Peyer's patch (tissue), 4 donors: ENCODE data around the gene PTPN11. TPM values are rescaled to one million over a fixed set of nuclear protein-coding genes. Genes with fewer than 3 reads are reported as not detected.
"Not testable (repeated sequence)": the region's sequence is repeated elsewhere in the genome, so short reads cannot be mapped to it uniquely, and the experiment has no call there.

Experiments
- DNase-seq, 3 donors: peaks; one replicate each; pipeline ENCODE4 v3.0.0-alpha.2; 2017 to 2019
- H3K27ac ChIP-seq, 4 donors: fragments of 200-600 bp; sonication (generic); one replicate each; pipeline ENCODE4 v1.5.1; 2016 to 2019
- H3K27me3 ChIP-seq, 2 donors: fragments of 200-600 bp; sonication (generic); one replicate each; pipeline ENCODE4 v1.5.1; 2019
- H3K36me3 ChIP-seq, 3 donors: fragments of 200-600 bp; sonication (generic); one replicate each; pipeline ENCODE4 v1.5.1; 2016 to 2019
- H3K4me1 ChIP-seq, 4 donors: fragments of 200-600 bp; sonication (generic); one replicate each; pipeline ENCODE4 v1.5.1; 2016 to 2019
- H3K4me3 ChIP-seq, 4 donors: fragments of 200-600 bp; sonication (generic); 1 replicate in 3 of 4; 2 replicates in 1 of 4; pipeline ENCODE4 v1.5.1; 2016 to 2019; ENCODE audit warnings: mild to moderate bottlenecking in 1 of 4
- H3K9me3 ChIP-seq, 4 donors: fragments of 200-600 bp; sonication (generic); one replicate each; pipeline ENCODE4 v1.5.1; 2016 to 2019; ENCODE audit warnings: mild to moderate bottlenecking in 1 of 4
- CTCF ChIP-seq, 6 experiments: fragments of 450-650 bp in 4 of 6; fragments of 200-600 bp in 2 of 6; sonication (generic) in 1 of 6; IDR thresholded peaks; one replicate each; pipeline ENCODE4 v1.5.1; 2017 to 2019; ENCODE audit warnings: antibody characterized with exemption in 6 of 6, mild to moderate bottlenecking in 3 of 6, moderate library complexity in 1 of 6
- POLR2A ChIP-seq, 2 donors: fragments of 450-650 bp; IDR thresholded peaks; one replicate each; pipeline ENCODE4 v1.5.1; 2017; ENCODE audit warnings: antibody characterized with exemption in 2 of 2, mild to moderate bottlenecking in 2 of 2, moderate library complexity in 2 of 2
- total RNA-seq, 4 donors: library from RNA; depleted of rRNA; stranded (reverse); fragments of >200 nt; gene quantifications; one replicate each; pipeline ENCODE4 v1.1.0, GENCODE V29; 2016

PTPN11 gene
- total RNA-seq, 4 donors from 2014 or later = 34.5 to 128 (median 40.5) TPM

GRCh38 chr12:112389228-112389627, 29.5 kb upstream of the PTPN11 start:
- Histone ChIP-seq H3K36me3 (no peaks in the 10 kb centered on the region), H3K9me3 (no peaks in the 10 kb centered on the region), H3K4me3 (no peak overlapping the region), H3K4me1 (peaks cover 0 to 3% (median 0%) of the 10 kb centered on the region in 4 donors), H3K27me3 (no peaks in the 10 kb centered on the region), H3K27ac (no peak overlapping the region)
- TF ChIP-seq POLR2A (IDR thresholded peaks at IDR 0.05) = no peak
- no peak for TF ChIP-seq CTCF (IDR thresholded peaks at IDR 0.05)
- DNase-seq = peak in 1 of 3 donors; percentile 26

- not testable (repeated sequence) for H3K4me1 ChIP-seq, H3K9me3 ChIP-seq, H3K27me3 ChIP-seq, H3K4me3 ChIP-seq, DNase-seq, H3K36me3 ChIP-seq, H3K27ac ChIP-seq
Measured at GRCh38 chr12:112389922-112390654, 28.7 kb upstream of the PTPN11 start.

GRCh38 chr12:112393328-112393727, 25.4 kb upstream of the PTPN11 start:
- TF ChIP-seq CTCF (IDR thresholded peaks at IDR 0.05) = no peak
- TF ChIP-seq POLR2A (IDR thresholded peaks at IDR 0.05) = no peak

GRCh38 chr12:112401054-112401453, 17.7 kb upstream of the PTPN11 start:
- Histone ChIP-seq H3K27me3 (no peaks in the 10 kb centered on the region), H3K36me3 (peaks cover 0 to 18% (median under 1%) of the 10 kb centered on the region in 3 donors), H3K27ac (no peak overlapping the region), H3K9me3 (no peaks in the 10 kb centered on the region), H3K4me3 (no peak overlapping the region), H3K4me1 (no peaks in the 10 kb centered on the region)
- TF ChIP-seq CTCF (IDR thresholded peaks at IDR 0.05) = no peak
- no peak for TF ChIP-seq POLR2A (IDR thresholded peaks at IDR 0.05)
- no peak for DNase-seq

More at GRCh38 chr12:112393328-112393727, 25.4 kb upstream of the PTPN11 start:
- Histone ChIP-seq H3K27me3 (no peaks in the 10 kb centered on the region), H3K4me1 (no peaks in the 10 kb centered on the region), H3K27ac (no peak overlapping the region), H3K36me3 (no peaks in the 10 kb centered on the region), H3K9me3 (no peaks in the 10 kb centered on the region), H3K4me3 (no peak overlapping the region)
- DNase-seq = no peak

- Histone ChIP-seq H3K36me3 (peaks cover 0 to 28% (median 3%) of the 10 kb centered on the region in 3 donors), H3K9me3 (no peaks in the 10 kb centered on the region), H3K4me1 (peaks cover 0 to 8% (median 0%) of the 10 kb centered on the region in 4 donors), H3K4me3 (no peak overlapping the region), H3K27ac (no peak overlapping the region), H3K27me3 (no peaks in the 10 kb centered on the region)
- DNase-seq = no peak
- TF ChIP-seq POLR2A (IDR thresholded peaks at IDR 0.05) (no peak), CTCF (IDR thresholded peaks at IDR 0.05) (no peak)
Measured at GRCh38 chr12:112401903-112402498, 16.7 kb upstream of the PTPN11 start.
